T-cell (primary cell): ENCODE results near the gene MUC3A. TPM values are rescaled to one million over a fixed set of nuclear protein-coding genes. Genes with fewer than 3 reads are reported as not detected.
"Not testable (repeated sequence)": the region's sequence is repeated elsewhere in the genome, so short reads cannot be mapped to it uniquely, and the experiment has no call there.

ENCODE experiments used
- ATAC-seq, 4 experiments: fragments of 200-7000 bp in 3 of 4; fragments of 150-1000 bp in 1 of 4; cut with Tn5 transposase; replicated peaks in 1 of 4; 1 replicate in 3 of 4; 2 replicates in 1 of 4; pipeline ENCODE4 v1.10.0; 2021; ENCODE audit warnings: moderate library complexity in 3 of 4, mild to moderate bottlenecking in 2 of 4, moderate number of reproducible peaks in 1 of 4
- CTCF ChIA-PET, 2 donors: fragments of 300-600 bp; sonication (Branson Sonifier 250); formaldehyde crosslinking; loops; one replicate each; lab custom pipeline; 2022; ENCODE audit warnings: antibody characterized with exemption in 2 of 2; lab: Charles Lee
- POLR2A ChIA-PET, 2 donors: fragments of 300-600 bp; sonication (Branson Sonifier 250); formaldehyde crosslinking; loops; one replicate each; lab custom pipeline; 2022; ENCODE audit warnings: antibody characterized with exemption in 2 of 2; lab: Charles Lee
- DNase-seq, 35 experiments: peaks; one replicate each; pipeline versions ENCODE4 v3.0.0 to v3.0.0-alpha.2; 2013 to 2023
- H3K27ac ChIP-seq: one replicate; pipeline ENCODE4 v1.5.1; 2013; ENCODE audit warnings: low read length
- H3K27me3 ChIP-seq, 2 experiments: replicated peaks in 1 of 2; 1 replicate in 1 of 2; 2 replicates in 1 of 2; pipeline versions ENCODE4 v1.6.1 to v1.7.0; 2013; ENCODE audit warnings: low read length in 1 of 2, mixed read lengths in 1 of 2; ENCODE audit not compliant: control insufficient read depth in 2 of 2, insufficient read depth in 2 of 2; ENCODE audit errors: extremely low read depth in 1 of 2
- H3K36me3 ChIP-seq, 2 donors: 1 replicate in 1 of 2; 2 replicates in 1 of 2; pipeline versions ENCODE4 v1.6.1 to v1.7.0; 2013; ENCODE audit warnings: low read length in 1 of 2; ENCODE audit not compliant: control insufficient read depth in 2 of 2, insufficient read depth in 1 of 2; ENCODE audit errors: extremely low read depth in 1 of 2
- H3K4me1 ChIP-seq, 2 experiments: 1 replicate in 1 of 2; 2 replicates in 1 of 2; pipeline versions ENCODE4 v1.6.1 to v1.7.0; 2013; ENCODE audit warnings: low read length in 2 of 2, mixed read lengths in 1 of 2; ENCODE audit not compliant: insufficient read depth in 2 of 2, control insufficient read depth in 1 of 2; ENCODE audit errors: extremely low read depth in 1 of 2
- H3K4me3 ChIP-seq, 2 donors: 1 replicate in 1 of 2; 2 replicates in 1 of 2; pipeline versions ENCODE4 v1.5.1 to v1.7.0; 2013; ENCODE audit warnings: mild to moderate bottlenecking in 2 of 2, low read length in 1 of 2, moderate library complexity in 1 of 2; ENCODE audit not compliant: control insufficient read depth in 1 of 2; ENCODE audit errors: extremely low read depth in 1 of 2
- H3K9me3 ChIP-seq: 2 replicates; pipeline ENCODE4 v1.7.0; 2013
- H3K27ac Mint-ChIP-seq, 2 donors: one replicate each; pipeline ENCODE4 v1.8.0; 2020 to 2021; ENCODE audit warnings: mild to moderate bottlenecking in 2 of 2, mixed read lengths in 2 of 2
- H3K27me3 Mint-ChIP-seq, 2 donors: one replicate each; pipeline ENCODE4 v1.8.0; 2021 to 2022; ENCODE audit warnings: mixed read lengths in 2 of 2
- H3K36me3 Mint-ChIP-seq: one replicate; pipeline ENCODE4 v1.8.0; 2021; ENCODE audit warnings: mixed read lengths
- H3K4me1 Mint-ChIP-seq, 3 donors: one replicate each; pipeline ENCODE4 v1.8.0; 2020 to 2022; ENCODE audit warnings: mixed read lengths in 3 of 3, mild to moderate bottlenecking in 1 of 3
- H3K4me3 Mint-ChIP-seq, 3 donors: one replicate each; pipeline ENCODE4 v1.8.0; 2020 to 2022; ENCODE audit warnings: mild to moderate bottlenecking in 3 of 3, mixed read lengths in 3 of 3, moderate library complexity in 3 of 3
- H3K9me3 Mint-ChIP-seq, 3 donors: one replicate each; pipeline ENCODE4 v1.8.0; 2020 to 2022; ENCODE audit warnings: mixed read lengths in 3 of 3
- WGBS: methylation state at CpG from one replicate; pipeline ENCODE4 v1.1.5; 2013; ENCODE audit warnings: missing lambda C conversion rate; ENCODE audit not compliant: insufficient coverage; 5-methylcytosine and 5-hydroxymethylcytosine counted together
- total RNA-seq, 35 experiments: library from RNA in 6 of 35; stranded (reverse) in 6 of 35; fragments of 120-200 nt in 1 of 35; gene quantifications; one replicate each; pipeline versions ENCODE4 v1.2.1 to v1.2.4 and lab custom pipeline; 2013 to 2026

Gene MUC3A
- total RNA-seq, 5 donors from 2014 or later (not counting 1 experiment from before 2014, with no cell fraction given), result 0.10 to 0.25 (median 0.18) TPM; not detected in 2

DNA sequence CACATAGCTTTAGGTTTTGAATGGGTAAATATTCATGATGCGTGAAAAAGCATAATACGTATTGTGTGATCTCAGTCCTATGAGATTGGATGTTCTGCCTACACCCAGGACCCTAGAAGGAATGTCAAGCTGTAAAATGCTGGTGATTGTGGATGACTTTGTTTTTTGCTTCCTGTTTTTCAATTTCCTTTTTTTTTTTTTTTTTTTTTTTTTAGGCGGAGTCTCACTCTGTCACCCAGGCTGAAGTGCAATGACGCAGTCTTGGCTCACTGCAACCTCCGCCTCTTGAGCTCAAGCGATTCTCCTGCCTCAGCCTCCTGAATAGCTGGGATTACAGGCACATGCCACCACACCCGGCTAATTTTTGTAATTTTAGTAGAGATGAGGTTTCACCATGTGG lies 38.9 kb upstream of the MUC3A start:
- peaks cover 0 to 18% of the 10 kb centered on the region in 2 experiments for H3K27me3 ChIP-seq
- H3K4me1 Mint-ChIP-seq, POLR2A ChIA-PET, H3K36me3 Mint-ChIP-seq, H3K36me3 ChIP-seq, H3K9me3 Mint-ChIP-seq, H3K4me3 Mint-ChIP-seq, ATAC-seq, H3K4me3 ChIP-seq, H3K27ac ChIP-seq, H3K27ac Mint-ChIP-seq, H3K4me1 ChIP-seq, DNase-seq, CTCF ChIA-PET, H3K9me3 ChIP-seq: not testable (repeated sequence)
- WGBS, result 80% methylated on average over 1 of the region's 7 CpGs
- peaks cover 21 to 25% of the 10 kb centered on the region in 2 donors for H3K27me3 Mint-ChIP-seq

DNA sequence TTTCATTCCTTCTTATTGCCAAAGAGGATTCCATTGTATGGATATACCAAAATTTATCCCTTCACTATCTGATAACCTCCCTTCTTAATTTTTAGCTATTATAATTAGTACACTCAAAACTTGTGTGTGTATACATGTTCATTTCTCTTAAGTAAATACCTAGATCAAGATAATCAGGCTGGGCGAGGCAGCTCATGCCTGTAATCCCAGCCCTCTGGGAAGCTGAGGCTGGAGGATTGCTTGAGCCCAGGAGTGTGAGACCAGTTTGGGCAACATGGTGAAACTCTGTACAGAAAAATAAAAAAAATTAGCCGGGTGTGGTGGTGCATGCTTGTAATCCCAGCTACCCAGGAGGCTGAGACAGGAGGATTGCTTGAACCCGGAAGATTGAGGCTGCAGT lies 37.9 kb upstream of the MUC3A start:
- 100% methylated on average over 1 of the region's 3 CpGs for WGBS
- Mint-ChIP-seq H3K4me1 (peaks cover 1 to 7% (median 3%) of the 10 kb centered on the region in 3 donors), H3K27me3 (peaks cover 21 to 27% of the 10 kb centered on the region in 2 donors), H3K9me3 (peaks cover 0 to 5% (median 0%) of the 10 kb centered on the region in 3 donors), H3K27ac (no peak overlapping the region), H3K36me3 (peaks cover 4% of the 10 kb centered on the region), H3K4me3 (no peak overlapping the region)
- peaks cover 0 to 19% of the 10 kb centered on the region in 2 experiments for H3K27me3 ChIP-seq
- no peak for DNase-seq
- H3K4me3 ChIP-seq, result no peak overlapping the region
- ChIA-PET POLR2A (no interaction called here), CTCF (no interaction called here)
- no peaks in the 10 kb centered on the region for H3K9me3 ChIP-seq
- no peaks in the 10 kb centered on the region for H3K36me3 ChIP-seq
- no peaks in the 10 kb centered on the region for H3K4me1 ChIP-seq
- H3K27ac ChIP-seq, result no peak overlapping the region
- no peak for ATAC-seq

DNA sequence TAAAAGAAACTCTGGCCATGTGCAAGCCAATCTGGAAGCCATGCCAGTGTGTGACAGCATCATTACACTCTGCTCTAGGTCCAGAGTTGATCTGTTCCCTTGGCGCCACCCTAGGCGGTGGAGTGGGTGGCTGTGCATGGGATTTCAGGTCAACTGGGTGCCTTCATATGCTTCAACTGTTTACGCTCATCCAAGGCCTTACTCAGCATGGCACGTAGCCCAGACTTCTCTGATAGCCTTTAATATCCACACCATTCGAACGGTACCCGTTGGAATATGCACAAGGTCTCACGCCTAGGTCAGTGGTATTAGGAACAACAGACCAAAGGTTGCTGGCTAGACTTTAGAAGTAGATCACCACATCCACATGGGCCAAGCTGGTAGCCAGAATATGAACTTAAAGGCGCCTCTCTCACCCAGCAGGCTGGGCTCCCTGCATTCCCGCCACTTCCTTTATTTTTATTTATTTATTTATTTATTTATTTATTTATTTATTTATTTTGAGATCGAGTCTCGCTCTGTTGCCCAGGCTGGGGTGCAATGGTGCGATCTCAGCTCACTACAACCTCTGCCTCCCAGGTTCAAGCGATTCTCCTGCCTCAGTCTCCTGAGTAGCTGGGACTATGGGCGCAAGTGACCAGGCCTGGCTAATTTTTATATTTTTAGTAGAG lies 35.0 kb upstream of the MUC3A start:
- no peak overlapping the region for H3K27ac Mint-ChIP-seq
- 75% methylated on average over 4 of the region's 15 CpGs for WGBS
- CTCF ChIA-PET, result no interaction called here

DNA sequence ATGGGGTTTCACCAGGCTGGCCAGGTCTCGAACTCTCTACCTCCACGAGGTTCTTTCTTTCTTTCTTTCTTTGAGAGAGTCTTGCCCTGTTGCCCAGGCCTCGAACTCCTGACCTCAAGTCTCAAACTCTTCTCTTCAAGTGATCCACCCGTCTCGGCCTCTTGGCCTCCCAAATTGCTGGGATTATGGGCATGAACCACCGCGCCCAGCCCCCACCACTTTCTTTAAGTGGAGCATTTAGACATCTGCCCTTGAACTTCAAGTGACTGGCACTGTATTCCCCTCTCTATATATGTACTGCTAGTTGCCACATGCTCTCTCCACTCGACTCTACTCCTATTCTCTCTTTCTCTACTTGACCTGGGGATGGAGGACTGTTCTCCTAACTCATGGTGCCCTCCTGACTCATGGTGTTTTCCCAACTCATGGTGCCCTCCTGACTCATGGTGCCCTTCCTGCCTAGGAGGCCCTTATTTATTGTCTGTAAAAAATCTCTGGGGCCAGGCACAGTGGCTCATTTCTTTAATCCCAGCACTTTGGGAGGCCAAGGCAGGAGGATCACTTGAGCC lies 34.4 kb upstream of the MUC3A start:
- Mint-ChIP-seq H3K36me3 (no peaks in the 10 kb centered on the region), H3K4me3 (no peak overlapping the region), H3K27ac (no peak overlapping the region), H3K4me1 (peaks cover 1 to 7% (median 3%) of the 10 kb centered on the region in 3 donors), H3K27me3 (peaks cover 20 to 32% of the 10 kb centered on the region in 2 donors), H3K9me3 (no peaks in the 10 kb centered on the region)
- ATAC-seq (no peak), DNase-seq (no peak)
- H3K4me3 ChIP-seq, result no peak overlapping the region
- 76% methylated on average over 6 of the region's 8 CpGs for WGBS
- no peaks in the 10 kb centered on the region for H3K4me1 ChIP-seq
- CTCF ChIA-PET, result no interaction called here
- no peak overlapping the region for H3K27ac ChIP-seq
- no peaks in the 10 kb centered on the region for H3K9me3 ChIP-seq
- POLR2A ChIA-PET, result no interaction called here
- H3K36me3 ChIP-seq, result no peaks in the 10 kb centered on the region
- peaks cover 0 to 22% of the 10 kb centered on the region in 2 experiments for H3K27me3 ChIP-seq

More for the DNA sequence above, 35.0 kb upstream of the MUC3A start:
- no peaks in the 10 kb centered on the region for H3K9me3 Mint-ChIP-seq
- POLR2A ChIA-PET, result no interaction called here
- H3K36me3 Mint-ChIP-seq, result no peaks in the 10 kb centered on the region
- no peaks in the 10 kb centered on the region for H3K4me1 ChIP-seq
- H3K27ac ChIP-seq, result no peak overlapping the region
- H3K4me3 Mint-ChIP-seq, result no peak overlapping the region
- peaks cover 20 to 32% of the 10 kb centered on the region in 2 donors for H3K27me3 Mint-ChIP-seq
- peaks cover 1 to 7% (median 3%) of the 10 kb centered on the region in 3 donors for H3K4me1 Mint-ChIP-seq
- no peak for DNase-seq
- H3K9me3 ChIP-seq, result no peaks in the 10 kb centered on the region
- no peaks in the 10 kb centered on the region for H3K36me3 ChIP-seq
- H3K4me3 ChIP-seq, result no peak overlapping the region
- ATAC-seq, result no peak
- H3K27me3 ChIP-seq, result peaks cover 0 to 22% of the 10 kb centered on the region in 2 experiments

DNA sequence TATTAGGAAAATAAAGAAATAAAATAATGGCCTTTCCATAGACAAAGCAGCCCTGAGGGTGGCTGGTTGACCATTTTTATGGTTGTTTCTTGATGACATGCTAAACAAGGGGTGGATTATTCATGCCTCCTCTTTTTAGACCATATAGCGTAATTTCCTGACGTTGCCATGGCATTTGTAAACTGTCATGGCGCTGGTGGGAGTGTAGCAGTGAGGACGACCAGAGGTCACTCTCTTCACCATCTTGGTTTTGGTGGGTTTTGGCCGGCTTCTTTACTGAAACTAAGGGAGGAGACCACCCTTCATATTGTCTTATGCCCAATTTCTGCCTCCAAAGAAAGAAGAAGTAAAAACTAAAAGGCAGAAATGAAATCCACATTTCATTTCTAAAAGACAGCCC lies 30.0 kb upstream of the MUC3A start:
- POLR2A ChIA-PET, H3K9me3 ChIP-seq, ATAC-seq, H3K36me3 ChIP-seq, H3K36me3 Mint-ChIP-seq, H3K4me3 ChIP-seq, H3K4me3 Mint-ChIP-seq, H3K9me3 Mint-ChIP-seq, CTCF ChIA-PET, DNase-seq, H3K27ac ChIP-seq, H3K27ac Mint-ChIP-seq, H3K4me1 ChIP-seq, H3K4me1 Mint-ChIP-seq: not testable (repeated sequence)
- WGBS, result no CpG with 5 or more reads among the region's 5 CpGs
- peaks cover 11 to 31% of the 10 kb centered on the region in 2 donors for H3K27me3 Mint-ChIP-seq
- H3K27me3 ChIP-seq, result peaks cover 0 to 13% of the 10 kb centered on the region in 2 experiments

GRCh38 chr7:100919779-100920437 lies 29.4 kb upstream of the MUC3A start:
- peaks cover 0 to 13% of the 10 kb centered on the region in 2 experiments for H3K27me3 ChIP-seq
- H3K4me3 Mint-ChIP-seq, H3K4me1 Mint-ChIP-seq, H3K4me3 ChIP-seq, H3K4me1 ChIP-seq, CTCF ChIA-PET, H3K9me3 Mint-ChIP-seq, DNase-seq, H3K27ac Mint-ChIP-seq, ATAC-seq, H3K36me3 ChIP-seq, H3K9me3 ChIP-seq, H3K36me3 Mint-ChIP-seq, H3K27ac ChIP-seq, POLR2A ChIA-PET: not testable (repeated sequence)
- H3K27me3 Mint-ChIP-seq, result peaks cover 9 to 29% of the 10 kb centered on the region in 2 donors
- 66% methylated on average over 3 of the region's 9 CpGs for WGBS
